Measurements from ENCODE around the gene IAPP. TPM values are rescaled to one million over a fixed set of nuclear protein-coding genes. Genes with fewer than 3 reads are reported as not detected.

Gene IAPP
- total RNA-seq, 2 donors from 2014 or later: 3.6 to 111 TPM

DNA sequence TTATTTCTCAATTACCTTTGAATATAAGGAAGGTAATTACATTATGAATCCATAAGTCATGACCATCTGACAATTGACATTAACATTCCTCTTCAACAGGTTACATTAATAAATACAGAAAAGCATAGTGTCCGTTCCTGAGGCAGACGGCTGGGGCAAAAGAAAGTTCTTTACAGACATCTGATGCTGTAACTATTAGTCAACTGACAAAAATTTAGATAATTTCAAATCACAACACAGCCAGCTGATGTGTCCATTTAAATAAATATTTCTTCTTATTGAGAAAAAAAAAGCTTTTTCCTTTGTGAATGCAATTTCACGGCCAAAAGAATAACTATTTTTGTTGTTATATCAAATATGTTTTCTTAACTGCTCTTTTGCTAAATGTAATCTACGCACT lies 55.5 kb downstream of the IAPP start:
- H3K4me1 ChIP-seq: no peaks in the 10 kb centered on the region
- H3K36me3 ChIP-seq (replicated peaks in 1 of 2; ENCODE audit: insufficient read depth in 1 of 2, low read depth in 2 of 2): no peaks in the 10 kb centered on the region
- H3K9me3 ChIP-seq: no peaks in the 10 kb centered on the region
- H3K4me3 ChIP-seq: no peak overlapping the region
- intact Hi-C loops (cut with DNase I): no loop called here
- WGBS, 2 donors: 74 to 76% methylated on average over 4 of the region's 4 CpGs
- H3K27ac ChIP-seq: no peak overlapping the region
- ATAC-seq (no peak), DNase-seq (no peak)
- TF ChIP-seq, protein P1, sequence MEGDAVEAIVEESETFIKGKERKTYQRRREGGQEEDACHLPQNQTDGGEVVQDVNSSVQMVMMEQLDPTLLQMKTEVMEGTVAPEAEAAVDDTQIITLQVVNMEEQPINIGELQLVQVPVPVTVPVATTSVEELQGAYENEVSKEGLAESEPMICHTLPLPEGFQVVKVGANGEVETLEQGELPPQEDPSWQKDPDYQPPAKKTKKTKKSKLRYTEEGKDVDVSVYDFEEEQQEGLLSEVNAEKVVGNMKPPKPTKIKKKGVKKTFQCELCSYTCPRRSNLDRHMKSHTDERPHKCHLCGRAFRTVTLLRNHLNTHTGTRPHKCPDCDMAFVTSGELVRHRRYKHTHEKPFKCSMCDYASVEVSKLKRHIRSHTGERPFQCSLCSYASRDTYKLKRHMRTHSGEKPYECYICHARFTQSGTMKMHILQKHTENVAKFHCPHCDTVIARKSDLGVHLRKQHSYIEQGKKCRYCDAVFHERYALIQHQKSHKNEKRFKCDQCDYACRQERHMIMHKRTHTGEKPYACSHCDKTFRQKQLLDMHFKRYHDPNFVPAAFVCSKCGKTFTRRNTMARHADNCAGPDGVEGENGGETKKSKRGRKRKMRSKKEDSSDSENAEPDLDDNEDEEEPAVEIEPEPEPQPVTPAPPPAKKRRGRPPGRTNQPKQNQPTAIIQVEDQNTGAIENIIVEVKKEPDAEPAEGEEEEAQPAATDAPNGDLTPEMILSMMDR (IDR thresholded peaks at IDR 0.05): no peak
- TF ChIP-seq POLR2A (IDR thresholded peaks at IDR 0.05): no peak
- no peaks in the 10 kb centered on the region for H3K27me3 ChIP-seq

Other genes starting within 250 kb of the IAPP start
- not detected for gene SLCO1B1, start 241.7 kb upstream of the IAPP start, total RNA-seq
- not detected for gene SLCO1A2, start 38.0 kb upstream of the IAPP start, total RNA-seq
- 10 to 100 TPM; 12.5 to 12.7 TPM for gene PYROXD1, start 64.8 kb downstream of the IAPP start, total RNA-seq
- 10 to 100 TPM in 1 of 2 donors, 1 to 10 TPM in 1; 5.3 to 18.9 TPM for gene RECQL, start 128.7 kb downstream of the IAPP start, total RNA-seq
- gene GOLT1B, start 128.9 kb downstream of the IAPP start, total RNA-seq: 10 to 100 TPM; 16.3 to 18.5 TPM
- gene SPX, start 153.4 kb downstream of the IAPP start, total RNA-seq: 10 to 100 TPM; 18.5 to 49.5 TPM
- not detected for gene GYS2, start 231.9 kb downstream of the IAPP start, total RNA-seq

All from body of pancreas (tissue), 4 donors.